ENCODE data around the gene TTC28. TPM values are rescaled to one million over a fixed set of nuclear protein-coding genes. Genes with fewer than 3 reads are reported as not detected.
A peak's percentile ranks its signal among the peaks of the same experiment; 100 is the strongest.
"Not testable (repeated sequence)": the region's sequence is repeated elsewhere in the genome, so short reads cannot be mapped to it uniquely, and the experiment has no call there.

The TTC28 gene
- total and polyA plus RNA-seq, 12 donors, result 3.4 to 75.6 (median 28.6) TPM

DNA sequence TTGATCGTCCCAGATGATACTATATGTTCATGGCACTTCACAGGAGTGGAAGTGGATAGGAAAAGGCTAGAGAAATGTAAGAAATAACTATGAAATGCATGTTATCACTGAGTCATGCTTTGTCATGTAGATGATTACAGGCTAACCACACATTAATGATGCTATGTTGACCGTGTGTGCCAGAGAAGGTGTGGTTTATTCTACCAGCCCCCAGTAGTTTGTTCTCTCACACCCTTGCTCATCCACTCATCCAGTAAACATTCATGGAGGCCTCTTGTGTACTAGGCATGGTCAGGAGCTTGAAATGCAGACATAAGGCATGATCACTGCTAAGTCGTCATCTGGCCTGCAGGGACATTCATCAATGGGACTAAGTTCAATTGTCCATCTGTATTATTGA is 607.6 kb downstream of the TTC28 start:
- DNase-seq, result no peak
- H3K4me1 ChIP-seq (replicated peaks in 1 of 2), result peaks cover 8 to 16% of the 10 kb centered on the region in 2 donors
- intact Hi-C loops (cut with DNase I), result no loop called here
- no peaks in the 10 kb centered on the region for H3K36me3 ChIP-seq (replicated peaks in 1 of 2)
- H3K27me3 ChIP-seq, result no peaks in the 10 kb centered on the region
- 79 to 95% (median 91%) methylated on average over 3 of the region's 3 CpGs for WGBS, 4 donors
- H3K27ac ChIP-seq, result no peak overlapping the region
- no peaks in the 10 kb centered on the region for H3K9me3 ChIP-seq (replicated peaks in 1 of 3)
- TF ChIP-seq, protein P1, sequence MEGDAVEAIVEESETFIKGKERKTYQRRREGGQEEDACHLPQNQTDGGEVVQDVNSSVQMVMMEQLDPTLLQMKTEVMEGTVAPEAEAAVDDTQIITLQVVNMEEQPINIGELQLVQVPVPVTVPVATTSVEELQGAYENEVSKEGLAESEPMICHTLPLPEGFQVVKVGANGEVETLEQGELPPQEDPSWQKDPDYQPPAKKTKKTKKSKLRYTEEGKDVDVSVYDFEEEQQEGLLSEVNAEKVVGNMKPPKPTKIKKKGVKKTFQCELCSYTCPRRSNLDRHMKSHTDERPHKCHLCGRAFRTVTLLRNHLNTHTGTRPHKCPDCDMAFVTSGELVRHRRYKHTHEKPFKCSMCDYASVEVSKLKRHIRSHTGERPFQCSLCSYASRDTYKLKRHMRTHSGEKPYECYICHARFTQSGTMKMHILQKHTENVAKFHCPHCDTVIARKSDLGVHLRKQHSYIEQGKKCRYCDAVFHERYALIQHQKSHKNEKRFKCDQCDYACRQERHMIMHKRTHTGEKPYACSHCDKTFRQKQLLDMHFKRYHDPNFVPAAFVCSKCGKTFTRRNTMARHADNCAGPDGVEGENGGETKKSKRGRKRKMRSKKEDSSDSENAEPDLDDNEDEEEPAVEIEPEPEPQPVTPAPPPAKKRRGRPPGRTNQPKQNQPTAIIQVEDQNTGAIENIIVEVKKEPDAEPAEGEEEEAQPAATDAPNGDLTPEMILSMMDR (IDR thresholded peaks at IDR 0.05), result no peak
- no peak for TF ChIP-seq POLR2A (IDR thresholded peaks at IDR 0.05)
- H3K4me3 ChIP-seq, result no peak overlapping the region

DNA sequence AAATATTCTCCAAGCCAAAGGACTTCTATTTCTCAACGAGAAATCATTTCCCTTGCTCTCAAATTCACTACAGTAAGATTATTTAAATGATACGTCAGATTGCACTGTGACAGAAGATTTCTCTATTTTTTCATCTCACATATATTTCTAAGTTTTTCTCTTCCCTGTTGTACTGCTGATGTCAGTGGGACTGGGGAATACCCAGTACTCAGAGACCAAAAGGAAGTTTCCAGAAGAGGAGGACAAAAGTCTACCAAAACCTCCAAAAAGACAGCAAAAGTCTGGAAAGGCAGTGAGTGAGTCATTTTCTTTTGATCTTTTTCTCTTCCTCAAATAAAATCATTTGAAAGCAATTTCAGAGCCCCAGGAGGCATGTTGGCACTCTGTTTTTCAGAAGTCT is 610.8 kb downstream of the TTC28 start:
- Histone ChIP-seq H3K36me3 (replicated peaks in 1 of 2) (no peaks in the 10 kb centered on the region), H3K27ac (peak overlapping the region in 1 of 5 donors; percentile 14), H3K9me3 (replicated peaks in 1 of 3) (no peaks in the 10 kb centered on the region), H3K27me3 (no peaks in the 10 kb centered on the region), H3K4me3 (no peak overlapping the region), H3K4me1 (replicated peaks in 1 of 2) (peaks cover 0 to 12% of the 10 kb centered on the region in 2 donors)
- intact Hi-C loops (cut with DNase I), result no loop called here
- 49 to 72% (median 55%) methylated on average over 2 of the region's 2 CpGs for WGBS, 4 donors
- TF ChIP-seq, protein P1 (IDR thresholded peaks at IDR 0.05), result no peak
- no peak for TF ChIP-seq POLR2A (IDR thresholded peaks at IDR 0.05)
- DNase-seq, result no peak

GRCh38 chr22:28064920-28065319 is 614.7 kb downstream of the TTC28 start:
- no peaks in the 10 kb centered on the region for H3K27me3 ChIP-seq
- intact Hi-C loops (cut with DNase I), result no loop called here
- TF ChIP-seq, protein P1 (IDR thresholded peaks at IDR 0.05), result no peak
- TF ChIP-seq POLR2A (IDR thresholded peaks at IDR 0.05), result no peak
- H3K4me3 ChIP-seq, result no peak overlapping the region
- H3K36me3 ChIP-seq (replicated peaks in 1 of 2), result no peaks in the 10 kb centered on the region
- no peak overlapping the region for H3K27ac ChIP-seq
- no peak for DNase-seq
- H3K4me1 ChIP-seq (replicated peaks in 1 of 2), result peaks cover 0 to 12% of the 10 kb centered on the region in 2 donors
- no peaks in the 10 kb centered on the region for H3K9me3 ChIP-seq (replicated peaks in 1 of 3)
- WGBS, 4 donors, result 77 to 89% (median 84%) methylated on average over 2 of the region's 2 CpGs

DNA sequence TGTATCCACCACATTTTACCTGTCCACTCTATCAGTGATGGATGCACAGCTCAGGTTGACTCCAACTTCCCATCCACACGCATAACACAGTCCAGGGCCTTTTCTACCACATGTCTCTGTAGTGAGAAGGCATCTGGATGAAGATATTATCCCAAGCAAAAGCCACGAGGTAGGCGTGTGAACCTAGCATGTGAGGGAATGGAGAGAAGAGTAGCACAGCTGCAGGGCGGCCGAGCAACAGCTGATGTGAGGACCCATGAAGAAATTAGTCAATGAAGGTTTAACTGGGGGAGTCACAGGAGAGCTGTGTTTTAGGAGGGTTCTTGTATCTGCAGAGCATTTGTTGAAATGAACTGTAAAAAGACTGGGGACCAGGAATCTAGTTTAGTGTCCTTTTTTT is 616.0 kb downstream of the TTC28 start:
- 91 to 100% (median 95%) methylated on average over 5 of the region's 5 CpGs for WGBS, 4 donors
- H3K27me3 ChIP-seq, result no peaks in the 10 kb centered on the region
- H3K36me3 ChIP-seq (replicated peaks in 1 of 2), result no peaks in the 10 kb centered on the region
- H3K4me3 ChIP-seq, result no peak overlapping the region
- H3K27ac ChIP-seq, result no peak overlapping the region
- no peak for DNase-seq
- intact Hi-C loops (cut with DNase I), result no loop called here
- no peak for TF ChIP-seq POLR2A (IDR thresholded peaks at IDR 0.05)
- TF ChIP-seq, protein P1 (IDR thresholded peaks at IDR 0.05), result no peak
- H3K9me3 ChIP-seq (replicated peaks in 1 of 3), result no peaks in the 10 kb centered on the region
- peaks cover 0 to 3% of the 10 kb centered on the region in 2 donors for H3K4me1 ChIP-seq (replicated peaks in 1 of 2)

DNA sequence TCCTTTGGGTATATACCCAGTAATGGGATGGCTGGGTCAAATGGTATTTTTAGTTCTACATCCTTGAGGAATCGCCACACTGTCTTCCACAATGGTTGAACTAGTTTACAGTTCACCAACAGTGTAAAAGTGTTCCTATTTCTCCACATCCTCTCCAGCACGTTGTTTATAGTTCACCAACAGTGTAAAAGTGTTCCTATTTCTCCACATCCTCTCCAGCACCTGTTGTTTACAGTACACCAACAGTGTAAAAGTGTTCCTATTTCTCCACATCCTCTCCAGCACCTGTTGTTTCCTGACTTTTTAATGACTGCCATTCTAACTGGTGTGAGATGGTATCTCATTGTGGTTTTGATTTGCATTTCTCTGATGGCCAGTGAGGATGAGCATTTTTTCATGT is 619.0 kb downstream of the TTC28 start:
- DNase-seq; H3K27me3 ChIP-seq; H3K9me3 ChIP-seq (replicated peaks in 1 of 3); H3K27ac ChIP-seq; H3K36me3 ChIP-seq (replicated peaks in 1 of 2); intact Hi-C loops (cut with DNase I); H3K4me3 ChIP-seq; H3K4me1 ChIP-seq (replicated peaks in 1 of 2): not testable (repeated sequence)
- 88 to 97% (median 94%) methylated on average over 2 of the region's 2 CpGs for WGBS, 4 donors
